Activated T-helper 17 cell treated with anti-CD3 and anti-CD28 coated beads, Interleukin-2, amount 50 U/mL, for 72 hours (primary cell): ENCODE data around the gene F2RL1. TPM values are rescaled to one million over a fixed set of nuclear protein-coding genes. Genes with fewer than 3 reads are reported as not detected.

ENCODE experiments used
- ATAC-seq: fragments of 150-1000 bp; cut with Tn5 transposase; replicated peaks from 2 replicates; pipeline ENCODE4 v1.10.0; 2021; ENCODE audit warnings: mild to moderate bottlenecking, moderate library complexity
- H3K27ac Mint-ChIP-seq: one replicate; pipeline ENCODE4 v1.8.0; 2022; ENCODE audit warnings: mixed read lengths
- H3K27me3 Mint-ChIP-seq: one replicate; pipeline ENCODE4 v1.8.0; 2022; ENCODE audit warnings: mixed read lengths
- H3K36me3 Mint-ChIP-seq: one replicate; pipeline ENCODE4 v1.8.0; 2022; ENCODE audit warnings: low read depth, mild to moderate bottlenecking, mixed read lengths
- H3K4me1 Mint-ChIP-seq: one replicate; pipeline ENCODE4 v1.8.0; 2022; ENCODE audit warnings: mixed read lengths
- H3K4me3 Mint-ChIP-seq: one replicate; pipeline ENCODE4 v1.8.0; 2022; ENCODE audit warnings: mild to moderate bottlenecking, mixed read lengths
- H3K9me3 Mint-ChIP-seq: one replicate; pipeline ENCODE4 v1.8.0; 2022; ENCODE audit warnings: mixed read lengths
- total RNA-seq, 2 donors: library from RNA; stranded (reverse); gene quantifications; one replicate each; pipeline ENCODE4 v1.2.3, GENCODE V29; 2022

Gene F2RL1
- total RNA-seq, 2 donors from 2014 or later: 0.85 to 1.9 TPM

DNA sequence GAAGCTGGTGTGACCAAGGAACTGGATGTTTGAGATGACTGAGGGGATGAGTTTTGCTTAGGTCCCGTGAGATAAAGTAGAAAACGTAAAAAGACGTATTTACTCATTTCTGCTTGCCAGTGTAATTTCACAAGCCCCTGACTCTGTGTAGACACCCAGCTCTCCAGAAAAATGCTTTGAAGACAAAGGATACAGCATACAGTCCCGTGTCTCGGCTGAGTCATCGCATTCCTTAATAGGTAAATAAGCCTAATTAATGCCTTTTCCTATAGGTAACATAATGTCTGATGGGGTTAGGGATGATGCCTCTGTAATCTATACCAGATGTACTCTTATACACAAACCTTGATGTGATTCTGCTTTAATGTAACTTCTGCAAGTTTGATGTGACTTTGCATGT, 51.2 kb downstream of the F2RL1 start:
- no peak for ATAC-seq

DNA sequence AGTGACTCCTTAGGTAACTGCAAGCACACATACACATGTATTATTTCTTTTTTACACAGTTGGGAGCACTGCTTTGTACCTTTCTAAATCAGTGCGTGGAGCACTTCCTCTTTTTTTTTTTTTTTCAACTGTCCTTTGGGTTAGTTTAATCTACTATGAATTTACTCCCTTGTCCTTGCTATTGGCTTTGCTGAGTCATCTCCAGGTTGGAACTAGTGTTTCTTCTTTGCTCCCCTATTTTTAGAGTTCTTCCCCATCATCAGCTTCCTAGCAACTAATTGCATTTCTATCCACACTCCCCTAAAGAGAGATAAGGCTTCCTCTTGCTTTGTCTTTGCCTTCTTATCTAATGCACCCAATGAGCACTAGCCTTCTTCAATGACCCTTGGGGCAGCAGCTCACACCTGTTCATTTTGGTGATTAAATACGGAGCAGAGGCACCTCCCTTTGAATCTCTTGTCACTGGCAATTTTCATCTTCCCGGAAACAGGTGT, 55.3 kb downstream of the F2RL1 start:
- Mint-ChIP-seq H3K27ac (no peak overlapping the region), H3K4me1 (no peaks in the 10 kb centered on the region), H3K4me3 (no peak overlapping the region), H3K27me3 (no peaks in the 10 kb centered on the region), H3K9me3 (no peaks in the 10 kb centered on the region), H3K36me3 (no peaks in the 10 kb centered on the region)
- no peak for ATAC-seq

More for the DNA sequence above, 51.2 kb downstream of the F2RL1 start:
- H3K9me3 Mint-ChIP-seq: no peaks in the 10 kb centered on the region
- H3K27me3 Mint-ChIP-seq: no peaks in the 10 kb centered on the region
- no peaks in the 10 kb centered on the region for H3K36me3 Mint-ChIP-seq
- H3K4me3 Mint-ChIP-seq: no peak overlapping the region
- no peaks in the 10 kb centered on the region for H3K4me1 Mint-ChIP-seq
- H3K27ac Mint-ChIP-seq: no peak overlapping the region

Other genes starting within 250 kb of the F2RL1 start
- 1 to 10 TPM in 1 of 2 donors, not detected in 1; 1.1 TPM for gene F2RL2, start 195.6 kb upstream of the F2RL1 start, total RNA-seq
- 10 to 100 TPM in 1 of 2 donors, 1 to 10 TPM in 1; 9.4 to 33.4 TPM for gene F2R, start 102.9 kb upstream of the F2RL1 start, total RNA-seq
- gene S100Z, start 31.0 kb downstream of the F2RL1 start, total RNA-seq: 1 to 10 TPM; 5.2 to 7.5 TPM
- under 1 TPM; 0.19 to 0.66 TPM for gene CRHBP, start 134.0 kb downstream of the F2RL1 start, total RNA-seq
- gene AGGF1, start 211.4 kb downstream of the F2RL1 start, total RNA-seq: 10 to 100 TPM; 24.4 to 25.4 TPM